Lung microvascular endothelial cell (primary cell): Measurements from ENCODE around the gene SMIM35. TPM values are rescaled to one million over a fixed set of nuclear protein-coding genes. Genes with fewer than 3 reads are reported as not detected.

Experiments used
- DNase-seq, 2 donors: peaks; one replicate each; pipeline versions ENCODE4 v3.0.0 to v3.0.0-alpha.2; 2010; ENCODE audit warnings: low read depth in 2 of 2
- total RNA-seq: library from RNA; depleted of rRNA; stranded (reverse); fragments of >200 nt; gene quantifications from 2 replicates; pipeline ENCODE4 v1.2.1, GENCODE V29; 2014

SMIM35 gene
- total RNA-seq, 1 donor from 2014 or later: not detected

DNA sequence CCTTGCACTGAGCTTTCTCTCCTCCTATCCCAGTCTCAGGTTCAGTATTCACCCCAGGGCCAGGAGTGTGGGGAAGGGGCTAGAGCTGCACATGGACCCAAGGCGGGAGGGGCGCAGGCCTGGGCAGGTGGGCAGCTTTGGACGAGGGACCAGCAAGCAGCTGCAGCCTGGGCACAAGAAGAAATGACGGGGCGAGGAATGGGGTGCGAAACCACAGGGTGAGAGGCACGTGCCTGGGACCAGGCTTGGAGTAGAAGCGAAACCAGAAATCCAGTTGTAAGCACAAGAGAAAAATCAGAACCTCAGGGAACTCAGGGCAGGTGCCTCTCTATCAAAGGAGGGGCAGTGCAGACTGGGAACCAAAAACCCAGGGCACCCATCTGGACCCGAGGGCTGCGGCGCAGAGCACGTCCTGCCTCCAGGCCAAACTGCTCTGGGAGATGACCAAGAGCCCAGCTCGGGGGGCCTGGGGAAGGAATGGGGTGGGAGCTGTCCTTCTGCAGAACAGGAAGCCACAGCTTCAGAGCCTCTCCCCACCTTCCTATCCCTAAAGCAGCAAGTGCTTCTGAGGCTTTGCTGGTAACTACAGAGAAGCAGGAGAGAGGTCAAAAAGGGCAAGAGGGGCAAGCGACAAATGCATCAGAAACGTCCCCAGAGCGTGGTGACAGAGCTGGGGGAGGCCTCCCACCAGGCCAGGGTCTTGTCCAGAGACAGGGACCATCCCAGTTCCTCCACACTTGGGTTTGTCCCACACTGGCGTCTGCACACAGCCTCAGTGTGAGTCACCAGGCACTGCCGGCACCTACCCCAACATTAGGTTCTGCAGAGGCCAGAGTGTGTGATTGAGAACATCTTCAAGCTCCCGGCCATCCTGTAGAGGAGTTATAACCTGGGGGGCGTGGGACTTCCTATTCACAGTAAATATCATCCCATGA, 28.2 kb downstream of the SMIM35 start:
- no peak for DNase-seq

DNA sequence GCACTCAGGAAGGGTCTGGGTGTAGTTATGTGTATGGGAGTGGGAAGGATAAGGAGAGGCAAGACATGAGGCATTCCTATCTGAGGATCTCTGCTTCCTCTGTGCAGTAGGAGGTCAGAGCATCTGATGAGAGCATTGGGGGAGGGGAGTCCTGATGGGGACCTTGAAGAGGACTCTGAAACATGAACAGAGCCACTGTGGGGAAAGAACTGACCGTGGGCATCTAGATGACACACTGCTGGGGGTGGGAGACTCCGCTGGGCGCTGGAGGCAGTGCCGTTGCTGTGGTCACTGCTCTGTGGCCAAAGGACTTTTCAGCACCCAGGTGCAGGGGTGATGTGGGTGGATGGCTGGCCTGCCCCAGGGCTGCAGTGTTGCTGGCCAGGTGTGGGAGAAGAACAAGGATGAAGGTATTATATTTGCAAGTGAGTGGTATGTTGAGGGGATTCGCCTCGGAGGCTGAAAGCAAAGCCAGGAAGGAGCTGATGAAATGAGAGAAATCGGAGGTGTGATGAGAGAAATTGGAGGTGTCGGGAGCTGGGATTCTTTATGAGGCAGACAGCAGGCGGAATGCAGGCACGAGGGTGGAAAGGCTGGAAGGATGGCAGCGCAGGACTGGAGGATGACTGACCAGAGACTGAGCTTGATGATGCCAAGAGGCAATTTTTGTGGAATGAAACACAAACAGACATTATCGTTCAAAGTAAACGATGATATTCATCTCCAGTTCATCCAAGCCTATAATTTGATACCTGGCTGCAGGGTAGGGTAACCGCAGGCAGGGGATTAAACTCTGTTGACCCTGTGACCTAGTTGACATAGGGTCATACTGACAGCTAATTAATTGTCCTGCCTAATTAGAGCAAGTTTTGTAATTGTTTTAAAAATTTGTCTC, 29.3 kb downstream of the SMIM35 start:
- no peak for DNase-seq

GRCh38 chr11:118056806-118057205, 30.0 kb downstream of the SMIM35 start:
- no peak for DNase-seq

DNA sequence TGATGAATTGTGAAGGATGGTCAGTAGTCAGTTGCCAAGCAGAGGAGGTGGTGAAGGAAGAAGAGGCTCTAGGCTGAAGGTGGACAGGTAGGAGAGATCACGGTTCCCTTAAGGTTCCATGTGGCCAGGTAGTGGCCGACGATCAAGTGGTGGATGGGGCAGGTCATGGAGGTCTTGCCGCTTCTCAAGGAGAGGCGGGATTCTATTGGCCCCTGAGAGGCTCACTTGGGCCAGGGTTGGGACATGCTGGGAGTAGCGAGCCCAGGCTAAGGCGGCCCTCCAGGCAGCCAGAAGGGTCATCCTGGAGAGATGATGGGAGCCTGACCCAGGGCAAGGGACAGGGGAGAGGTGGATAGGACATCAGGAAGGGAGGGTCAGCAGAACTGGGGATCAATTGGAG, 30.8 kb downstream of the SMIM35 start:
- DNase-seq: no peak

GRCh38 chr11:118054712-118055640, 31.8 kb downstream of the SMIM35 start:
- DNase-seq: no peak

GRCh38 chr11:118052581-118053206, 34.1 kb downstream of the SMIM35 start:
- no peak for DNase-seq

- DNase-seq: no peak
Measured at GRCh38 chr11:118051611-118052461, 34.9 kb downstream of the SMIM35 start.

DNA sequence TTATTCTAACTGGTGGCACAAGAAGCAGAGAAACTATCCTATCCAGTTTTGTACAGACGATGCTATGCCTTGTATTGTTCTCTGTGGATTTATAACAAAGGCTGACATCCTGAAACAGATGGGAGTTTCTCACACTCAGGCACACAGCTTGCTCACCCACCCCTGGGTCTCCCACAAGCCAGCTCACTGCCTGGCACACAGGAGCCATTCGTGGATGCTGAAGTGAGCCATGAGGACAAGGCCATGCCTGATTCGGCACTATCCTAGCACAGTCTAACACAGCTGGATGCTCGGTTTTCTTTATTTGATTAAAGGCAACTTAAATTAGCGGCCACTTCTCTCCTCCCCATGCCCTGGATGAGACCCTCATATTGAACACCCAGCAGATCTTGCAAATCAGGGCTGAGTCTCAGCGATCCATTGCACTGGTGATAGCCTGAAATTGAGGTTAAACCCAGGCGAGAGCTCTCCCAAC, 35.6 kb downstream of the SMIM35 start:
- no peak for DNase-seq

- DNase-seq: no peak
Measured at GRCh38 chr11:118050208-118050891, 36.4 kb downstream of the SMIM35 start.

GRCh38 chr11:118049771-118050170, 37.0 kb downstream of the SMIM35 start:
- DNase-seq: no peak

DNA sequence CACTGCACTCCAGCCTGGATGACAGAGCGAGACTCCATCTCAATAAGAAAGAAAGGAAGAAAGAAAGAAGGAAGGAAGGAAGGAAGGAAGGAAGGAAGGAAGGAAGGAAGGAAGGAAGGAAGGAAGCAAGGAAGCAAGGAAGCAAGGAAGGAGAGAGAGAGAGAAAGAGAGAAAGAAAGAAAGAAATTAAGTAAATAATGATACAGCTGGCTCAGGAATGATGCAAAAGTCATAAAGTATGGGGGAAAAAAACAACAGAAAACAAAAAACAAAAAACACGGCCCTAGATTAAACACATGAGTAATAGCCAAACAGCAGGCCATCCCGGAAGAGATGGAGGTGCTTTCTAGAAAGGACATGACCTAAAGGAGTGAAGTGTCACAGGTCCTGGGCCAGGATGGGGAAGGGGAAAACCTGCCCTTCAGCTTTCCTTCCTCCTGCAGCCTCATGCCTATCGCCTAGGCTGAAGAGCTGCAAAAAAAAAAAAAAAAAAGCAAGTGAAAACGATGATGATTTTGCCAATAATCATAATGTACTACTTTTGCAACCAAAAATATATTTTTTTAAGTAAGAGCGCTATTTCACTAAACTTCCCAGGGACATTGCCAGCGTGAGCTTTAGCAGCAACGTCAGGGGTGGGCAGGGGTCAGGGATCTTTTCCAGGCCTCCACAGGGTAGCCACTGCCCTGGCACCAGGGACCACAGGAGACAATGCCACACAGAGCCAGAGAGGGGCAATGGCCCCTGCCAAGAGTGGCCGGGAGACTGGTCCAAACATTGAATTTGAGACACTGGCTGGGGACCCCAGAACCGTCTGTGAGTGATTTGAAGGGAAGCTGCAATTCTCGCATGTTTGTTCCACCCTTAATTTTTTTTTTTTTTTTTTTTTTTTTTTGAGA, 38.0 kb downstream of the SMIM35 start:
- no peak for DNase-seq

DNA sequence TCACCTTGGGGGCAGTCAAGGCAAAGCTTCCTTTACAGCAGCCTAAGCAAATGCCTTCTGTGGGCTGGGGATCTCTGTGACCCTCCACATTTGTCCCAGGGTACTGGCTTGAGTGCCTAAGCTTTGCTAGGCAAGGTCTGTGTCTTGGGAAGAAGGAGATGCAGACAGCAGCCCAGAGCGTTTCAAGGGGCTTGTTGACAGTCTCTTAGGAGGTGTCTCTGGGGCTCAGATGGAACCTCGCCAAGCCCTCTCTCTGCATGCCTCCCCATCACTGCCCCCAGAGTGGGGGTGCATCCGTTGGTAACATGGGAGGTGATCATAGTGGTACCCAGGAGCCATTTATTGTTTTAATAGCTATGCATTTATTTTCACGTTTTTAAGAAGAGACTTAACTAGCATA, 39.0 kb downstream of the SMIM35 start:
- no peak for DNase-seq

- DNase-seq: no peak
Measured at GRCh38 chr11:118046964-118047700, 39.6 kb downstream of the SMIM35 start.

GRCh38 chr11:118046051-118046963, 40.5 kb downstream of the SMIM35 start:
- no peak for DNase-seq

- no peak for DNase-seq
Measured at GRCh38 chr11:118045191-118045590, 41.6 kb downstream of the SMIM35 start.

- DNase-seq: no peak
Measured at GRCh38 chr11:118042796-118043195, 44.0 kb downstream of the SMIM35 start.
